Endodermal cell (in vitro differentiated cells): Measurements from ENCODE around the gene TRABD. TPM values are rescaled to one million over a fixed set of nuclear protein-coding genes. Genes with fewer than 3 reads are reported as not detected.

Experiments used
- DNase-seq: peaks from one replicate; pipeline ENCODE4 v3.0.0-alpha.2; 2017
- H3K27ac ChIP-seq: 2 replicates; pipeline ENCODE4 v1.5.1; 2013; ENCODE audit warnings: mild to moderate bottlenecking, low read depth, low read length, moderate library complexity
- H3K27me3 ChIP-seq: 2 replicates; pipeline ENCODE4 v1.6.1; 2013; ENCODE audit warnings: mild to moderate bottlenecking, low read length, moderate library complexity; ENCODE audit not compliant: insufficient read depth, control insufficient read depth, poor library complexity, severe bottlenecking
- H3K36me3 ChIP-seq: 2 replicates; pipeline ENCODE4 v1.7.0; 2013; ENCODE audit warnings: mild to moderate bottlenecking, low read length, moderate library complexity; ENCODE audit not compliant: control insufficient read depth, insufficient read depth
- H3K4me1 ChIP-seq: one replicate; pipeline ENCODE4 v1.7.0; 2013; ENCODE audit warnings: low read length; ENCODE audit not compliant: control insufficient read depth, insufficient read depth
- H3K4me3 ChIP-seq: 2 replicates; pipeline ENCODE4 v1.5.1; 2013; ENCODE audit warnings: mild to moderate bottlenecking, low read length, moderate library complexity
- H3K9ac ChIP-seq: 2 replicates; pipeline ENCODE4 v1.6.1; 2013; ENCODE audit warnings: mild to moderate bottlenecking, low read length, moderate library complexity; ENCODE audit not compliant: poor library complexity, severe bottlenecking; ENCODE audit errors: extremely low read depth
- H3K9me3 ChIP-seq: 2 replicates; pipeline ENCODE4 v1.6.1; 2013; ENCODE audit warnings: mild to moderate bottlenecking, low read length, moderate library complexity; ENCODE audit not compliant: control insufficient read depth
- H3K27ac Mint-ChIP-seq: 2 replicates; pipeline ENCODE4 v1.8.0; 2020; ENCODE audit warnings: mixed read lengths
- H3K27me3 Mint-ChIP-seq: 2 replicates; pipeline ENCODE4 v1.8.0; 2021; ENCODE audit warnings: mild to moderate bottlenecking, mixed read lengths; ENCODE audit not compliant: insufficient read depth
- H3K36me3 Mint-ChIP-seq: 2 replicates; pipeline ENCODE4 v1.8.0; 2020; ENCODE audit warnings: low read depth, mixed read lengths
- H3K4me1 Mint-ChIP-seq: 2 replicates; pipeline ENCODE4 v1.8.0; 2020; ENCODE audit warnings: mixed read lengths
- H3K4me3 Mint-ChIP-seq: 2 replicates; pipeline ENCODE4 v1.8.0; 2020; ENCODE audit warnings: mild to moderate bottlenecking, moderate library complexity, mixed read lengths
- H3K9me3 Mint-ChIP-seq: 2 replicates; pipeline ENCODE4 v1.8.0; 2020; ENCODE audit warnings: mild to moderate bottlenecking, mixed read lengths
- WGBS, 2 experiments: methylation state at CpG; one replicate each; pipeline versions ENCODE4 v1.1.5 to v1.1.7; 2013; ENCODE audit warnings: missing lambda C conversion rate in 2 of 2, mixed read lengths in 1 of 2; ENCODE audit not compliant: insufficient coverage in 1 of 2, insufficient read length in 1 of 2; 5-methylcytosine and 5-hydroxymethylcytosine counted together
- total RNA-seq, 2 donors: library from RNA; stranded (reverse); fragmentation: NEBNext Ultra II Directional in 1 of 2; extraction: Animal tissue kit (Norgen Biotek cat#: 25700) in 1 of 2; gene quantifications; 2 replicates in 1 of 2; 3 replicates in 1 of 2; pipeline ENCODE4 v1.2.1, GENCODE V29; 2021
- TF ChIP-seq, protein P1 (sequence below): fragments of 200-600 bp; sonication (generic); conservative IDR thresholded peaks from 2 replicates; pipeline ENCODE4 v1.5.0; 2021; ENCODE audit warnings: antibody characterized with exemption, mild to moderate bottlenecking

Gene TRABD
- total RNA-seq, 2 donors from 2014 or later: 49.6 to 56.4 TPM

DNA sequence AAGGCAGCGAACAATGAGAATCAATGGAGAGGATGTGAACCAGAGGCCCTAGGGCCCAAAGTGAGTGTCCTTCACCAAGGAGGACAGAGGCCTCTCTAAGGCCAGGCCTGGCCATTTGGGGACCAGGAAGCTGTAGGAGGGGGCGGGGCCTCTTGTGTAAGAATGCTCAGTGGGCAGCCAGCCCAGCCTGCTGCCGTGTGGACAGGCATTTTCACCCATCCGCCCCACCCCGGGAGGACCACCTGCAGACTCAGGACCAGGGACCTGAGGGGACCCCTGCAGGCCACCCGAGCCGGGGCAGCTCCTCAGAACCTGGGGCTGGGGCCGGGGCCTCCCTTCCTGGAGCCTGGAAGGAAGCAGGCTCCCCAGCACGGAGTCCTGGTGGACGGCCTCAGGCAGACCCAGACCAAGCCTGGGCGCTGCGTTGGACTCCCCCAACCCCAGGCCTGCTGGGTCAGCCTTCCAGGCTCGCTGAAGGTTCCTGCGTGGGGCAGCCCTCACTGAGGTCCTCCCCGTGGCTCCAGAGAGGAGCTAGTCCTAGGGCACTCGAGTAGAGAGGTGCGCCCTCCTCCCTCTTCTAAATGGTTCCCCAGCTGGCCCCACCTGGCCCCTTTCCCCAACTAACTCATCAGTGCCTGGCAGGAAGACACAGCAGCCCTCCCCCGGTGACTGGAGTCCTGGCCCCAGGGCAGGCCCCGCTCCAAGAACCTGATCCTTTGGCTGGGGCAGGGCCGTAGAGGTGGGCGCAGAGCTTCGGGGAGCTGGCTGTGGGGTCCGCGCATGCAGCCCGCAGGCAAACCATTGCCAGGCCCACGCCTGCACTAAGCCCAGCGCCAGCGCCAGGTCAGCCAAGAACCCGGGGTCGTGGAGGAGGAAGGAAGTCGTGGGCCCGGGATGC, 1.5 kb upstream of the TRABD start:
- Mint-ChIP-seq H3K4me1 (no peaks in the 10 kb centered on the region), H3K27me3 (peaks cover 3% of the 10 kb centered on the region), H3K36me3 (peaks cover 6% of the 10 kb centered on the region), H3K4me3 (peak overlapping the region; percentile 51), H3K9me3 (no peaks in the 10 kb centered on the region), H3K27ac (no peak overlapping the region)
- Histone ChIP-seq H3K4me3 (no peak overlapping the region), H3K27ac (no peak overlapping the region), H3K9ac (no peak overlapping the region), H3K36me3 (peaks cover 6% of the 10 kb centered on the region), H3K27me3 (no peaks in the 10 kb centered on the region), H3K9me3 (no peaks in the 10 kb centered on the region), H3K4me1 (peaks cover 4% of the 10 kb centered on the region)
- WGBS, 2 experiments: 77 to 84% methylated on average over 22 to 32 of the region's 32 CpGs
- TF ChIP-seq, protein P1, sequence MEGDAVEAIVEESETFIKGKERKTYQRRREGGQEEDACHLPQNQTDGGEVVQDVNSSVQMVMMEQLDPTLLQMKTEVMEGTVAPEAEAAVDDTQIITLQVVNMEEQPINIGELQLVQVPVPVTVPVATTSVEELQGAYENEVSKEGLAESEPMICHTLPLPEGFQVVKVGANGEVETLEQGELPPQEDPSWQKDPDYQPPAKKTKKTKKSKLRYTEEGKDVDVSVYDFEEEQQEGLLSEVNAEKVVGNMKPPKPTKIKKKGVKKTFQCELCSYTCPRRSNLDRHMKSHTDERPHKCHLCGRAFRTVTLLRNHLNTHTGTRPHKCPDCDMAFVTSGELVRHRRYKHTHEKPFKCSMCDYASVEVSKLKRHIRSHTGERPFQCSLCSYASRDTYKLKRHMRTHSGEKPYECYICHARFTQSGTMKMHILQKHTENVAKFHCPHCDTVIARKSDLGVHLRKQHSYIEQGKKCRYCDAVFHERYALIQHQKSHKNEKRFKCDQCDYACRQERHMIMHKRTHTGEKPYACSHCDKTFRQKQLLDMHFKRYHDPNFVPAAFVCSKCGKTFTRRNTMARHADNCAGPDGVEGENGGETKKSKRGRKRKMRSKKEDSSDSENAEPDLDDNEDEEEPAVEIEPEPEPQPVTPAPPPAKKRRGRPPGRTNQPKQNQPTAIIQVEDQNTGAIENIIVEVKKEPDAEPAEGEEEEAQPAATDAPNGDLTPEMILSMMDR: peak; percentile 39
- peak; percentile 72 for DNase-seq

DNA sequence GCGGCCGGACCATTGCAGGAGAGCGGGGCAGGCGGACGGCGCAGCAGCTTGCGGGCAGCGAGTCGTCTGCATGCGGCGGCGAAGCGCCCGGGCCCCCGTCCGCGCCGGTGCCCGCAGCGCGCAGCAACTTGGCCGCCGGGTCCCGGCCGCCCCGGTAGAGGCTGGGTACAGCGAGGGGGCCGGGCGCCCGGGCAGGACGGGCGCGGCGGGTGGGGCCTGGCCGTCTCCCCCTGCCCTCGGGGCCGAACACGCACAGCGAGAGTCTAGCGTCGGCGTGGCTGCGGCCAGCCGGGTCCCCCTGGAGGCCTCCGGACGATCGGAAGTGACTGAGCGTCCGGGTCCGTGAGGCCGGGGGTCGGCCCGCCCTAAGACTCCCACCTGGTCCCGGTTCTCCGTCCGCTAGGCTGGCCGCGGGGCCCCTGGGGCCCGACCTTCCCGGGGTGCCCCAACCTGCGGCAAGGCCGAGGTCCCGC, 775 bp upstream of the TRABD start:
- H3K27ac Mint-ChIP-seq: no peak overlapping the region
- H3K4me3 ChIP-seq: peak overlapping the region; percentile 69
- H3K27me3 Mint-ChIP-seq: peaks cover 3% of the 10 kb centered on the region
- H3K4me1 ChIP-seq: peaks cover 4% of the 10 kb centered on the region
- H3K9ac ChIP-seq: no peak overlapping the region
- no peaks in the 10 kb centered on the region for H3K4me1 Mint-ChIP-seq
- H3K4me3 Mint-ChIP-seq: peak overlapping the region; percentile 82
- no peaks in the 10 kb centered on the region for H3K27me3 ChIP-seq
- no peaks in the 10 kb centered on the region for H3K9me3 ChIP-seq
- peaks cover 6% of the 10 kb centered on the region for H3K36me3 ChIP-seq
- H3K36me3 Mint-ChIP-seq: peaks cover 1% of the 10 kb centered on the region
- DNase-seq: peak; percentile 76
- 43 to 62% methylated on average over 25 to 63 of the region's 63 CpGs for WGBS, 2 experiments
- TF ChIP-seq, protein P1: no peak
- no peaks in the 10 kb centered on the region for H3K9me3 Mint-ChIP-seq
- no peak overlapping the region for H3K27ac ChIP-seq

DNA sequence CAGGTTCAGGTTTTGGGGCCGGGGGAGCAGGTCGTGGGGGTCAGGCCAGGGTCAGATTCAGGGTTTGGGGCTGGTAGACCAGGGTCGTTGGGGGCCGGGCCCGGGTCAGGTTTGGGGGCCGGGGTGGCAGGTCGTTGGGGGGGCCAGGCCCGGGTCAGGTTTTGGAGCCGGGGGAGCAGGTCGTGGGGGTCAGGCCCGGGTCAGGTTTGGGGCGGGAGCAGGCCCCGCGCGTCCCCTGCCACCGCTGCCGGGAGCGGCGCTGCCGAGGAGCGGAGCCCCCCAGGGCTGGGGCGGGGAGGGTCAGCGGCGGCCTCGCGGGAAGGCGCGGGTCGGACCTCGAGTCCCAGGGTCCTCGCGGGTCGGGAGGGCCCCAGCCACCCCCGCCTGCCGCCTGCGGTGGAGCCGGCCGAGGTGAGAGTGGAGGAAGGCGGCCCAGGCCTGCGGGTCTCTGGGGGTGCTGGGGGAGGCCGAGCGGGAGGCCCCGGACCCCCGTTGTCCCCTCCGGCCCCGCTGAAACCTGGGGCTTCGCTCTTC, 535 bp downstream of the TRABD start:
- H3K36me3 ChIP-seq: peaks cover 6% of the 10 kb centered on the region
- peaks cover 3% of the 10 kb centered on the region for H3K27me3 Mint-ChIP-seq
- peak overlapping the region; percentile 57 for H3K9ac ChIP-seq
- H3K27ac ChIP-seq: no peak overlapping the region
- no peaks in the 10 kb centered on the region for H3K4me1 Mint-ChIP-seq
- H3K27ac Mint-ChIP-seq: peak overlapping the region; percentile 86
- peaks cover 2% of the 10 kb centered on the region for H3K36me3 Mint-ChIP-seq
- H3K4me1 ChIP-seq: peaks cover 4% of the 10 kb centered on the region
- peak overlapping the region; percentile 85 for H3K4me3 ChIP-seq
- DNase-seq: no peak
- H3K27me3 ChIP-seq: no peaks in the 10 kb centered on the region
- H3K9me3 Mint-ChIP-seq: no peaks in the 10 kb centered on the region
- H3K9me3 ChIP-seq: no peaks in the 10 kb centered on the region
- 1 to 2% methylated on average over 17 to 47 of the region's 47 CpGs for WGBS, 2 experiments
- peak overlapping the region; percentile 82 for H3K4me3 Mint-ChIP-seq
- TF ChIP-seq, protein P1: no peak
